Prostate gland (tissue), 2 donors: ENCODE data around the gene UPF1. TPM values are rescaled to one million over a fixed set of nuclear protein-coding genes. Genes with fewer than 3 reads are reported as not detected.

Source experiments
- DNase-seq: peaks from one replicate; pipeline ENCODE4 v3.0.0-alpha.2; 2019; ENCODE audit warnings: low spot score
- H3K27ac ChIP-seq, 2 donors: fragments of 200-600 bp; sonication (generic); 2 replicates each; pipeline ENCODE4 v1.5.1; 2017 to 2019
- H3K27me3 ChIP-seq: fragments of 200-600 bp; sonication (generic); replicated peaks from 2 replicates; pipeline ENCODE4 v1.5.1; 2019; ENCODE audit not compliant: insufficient read depth
- H3K36me3 ChIP-seq, 2 donors: fragments of 200-600 bp; sonication (generic); 1 replicate in 1 of 2; 2 replicates in 1 of 2; pipeline versions ENCODE4 v1.5.1 to v1.8.1; 2017 to 2019
- H3K4me1 ChIP-seq: fragments of 200-600 bp; sonication (generic); replicated peaks from 2 replicates; pipeline ENCODE4 v1.5.1; 2019
- H3K4me3 ChIP-seq, 2 donors: fragments of 200-600 bp; sonication (generic); 2 replicates each; pipeline ENCODE4 v1.5.1; 2017 to 2019
- H3K9me3 ChIP-seq: fragments of 200-600 bp; sonication (generic); 2 replicates; pipeline ENCODE4 v1.5.1; 2017
- POLR2A ChIP-seq: fragments of 450-650 bp; IDR thresholded peaks from one replicate; pipeline ENCODE4 v1.6.1; 2016; ENCODE audit warnings: antibody characterized with exemption, mild to moderate bottlenecking
- POLR2AphosphoS5 ChIP-seq: sonication (generic); formaldehyde crosslinking; IDR thresholded peaks from one replicate; pipeline ENCODE4 v1.6.1; 2017; ENCODE audit warnings: antibody characterized with exemption
- WGBS: methylation state at CpG from one replicate; pipeline ENCODE4 v1.1.5; 2018; 5-methylcytosine and 5-hydroxymethylcytosine counted together
- intact Hi-C: fragments of 100-400 bp; cut with DNase I; formaldehyde crosslinking; loops from one replicate; pipeline ENCODE4 v1.14.2; 2022
- total RNA-seq, 2 donors: library from RNA; depleted of rRNA; stranded (reverse); fragments of >200 nt; gene quantifications; one replicate each; pipeline ENCODE4 v1.1.0, GENCODE V29; 2016
- TF ChIP-seq, protein P1 (sequence below), 4 experiments: fragments of 200-600 bp in 2 of 4; fragments of 450-650 bp in 2 of 4; sonication (generic) in 2 of 4; IDR thresholded peaks; 1 replicate in 3 of 4; 2 replicates in 1 of 4; pipeline ENCODE4 v1.5.1; 2016 to 2019; ENCODE audit warnings: antibody characterized with exemption in 4 of 4, mild to moderate bottlenecking in 2 of 4, moderate library complexity in 2 of 4

Gene UPF1
- total RNA-seq, 2 donors from 2014 or later: 105 to 171 TPM

DNA sequence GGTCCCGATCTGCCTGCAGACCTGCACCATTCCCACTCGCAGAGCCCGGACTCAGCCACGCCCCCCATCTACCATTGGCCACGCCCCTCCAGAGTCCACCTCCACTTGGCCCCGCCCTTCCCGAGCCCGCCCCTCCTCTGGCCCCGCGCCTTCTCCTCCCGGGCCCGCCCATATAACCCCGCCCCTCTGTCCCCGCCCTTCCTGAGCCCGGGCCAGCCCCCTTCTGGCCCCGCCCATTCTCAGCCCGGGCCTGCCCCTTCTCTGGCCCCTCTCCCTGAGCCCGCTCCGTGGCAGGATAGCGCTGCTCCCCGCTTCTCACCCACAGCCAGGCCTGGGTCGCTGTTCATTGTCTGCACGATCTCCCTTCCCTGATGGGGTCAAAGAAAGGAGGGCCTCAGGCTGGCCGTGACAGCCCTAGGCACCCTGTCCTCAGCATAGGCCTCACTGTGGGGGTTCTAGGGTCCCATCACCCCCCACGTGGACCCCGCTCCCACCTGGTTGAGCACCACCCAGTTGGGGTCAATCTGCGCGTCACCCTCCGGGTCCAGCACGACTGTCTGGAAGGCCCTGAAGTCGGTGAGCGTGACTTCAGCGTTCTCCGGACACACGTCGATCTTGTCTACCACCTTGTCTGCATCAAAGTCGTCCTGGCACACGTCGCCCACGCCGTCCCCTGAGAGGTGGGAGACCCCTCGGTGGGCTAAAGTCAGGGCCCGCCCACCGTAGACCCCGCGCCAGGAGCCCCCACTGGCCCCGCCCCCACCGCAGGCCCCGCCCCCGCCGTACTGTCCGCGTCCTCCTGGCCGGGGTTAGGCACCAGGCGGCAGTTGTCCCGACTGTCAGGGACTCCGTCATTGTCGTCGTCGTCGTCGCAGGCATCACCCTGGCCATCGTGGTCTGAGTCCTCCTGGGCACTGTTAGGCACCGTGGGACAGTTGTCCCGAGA, 46.3 kb upstream of the UPF1 start:
- no peaks in the 10 kb centered on the region for H3K4me1 ChIP-seq
- 14% methylated on average over 46 of the region's 65 CpGs for WGBS
- TF ChIP-seq POLR2A: no peak
- TF ChIP-seq POLR2AphosphoS5: no peak
- TF ChIP-seq, protein P1, sequence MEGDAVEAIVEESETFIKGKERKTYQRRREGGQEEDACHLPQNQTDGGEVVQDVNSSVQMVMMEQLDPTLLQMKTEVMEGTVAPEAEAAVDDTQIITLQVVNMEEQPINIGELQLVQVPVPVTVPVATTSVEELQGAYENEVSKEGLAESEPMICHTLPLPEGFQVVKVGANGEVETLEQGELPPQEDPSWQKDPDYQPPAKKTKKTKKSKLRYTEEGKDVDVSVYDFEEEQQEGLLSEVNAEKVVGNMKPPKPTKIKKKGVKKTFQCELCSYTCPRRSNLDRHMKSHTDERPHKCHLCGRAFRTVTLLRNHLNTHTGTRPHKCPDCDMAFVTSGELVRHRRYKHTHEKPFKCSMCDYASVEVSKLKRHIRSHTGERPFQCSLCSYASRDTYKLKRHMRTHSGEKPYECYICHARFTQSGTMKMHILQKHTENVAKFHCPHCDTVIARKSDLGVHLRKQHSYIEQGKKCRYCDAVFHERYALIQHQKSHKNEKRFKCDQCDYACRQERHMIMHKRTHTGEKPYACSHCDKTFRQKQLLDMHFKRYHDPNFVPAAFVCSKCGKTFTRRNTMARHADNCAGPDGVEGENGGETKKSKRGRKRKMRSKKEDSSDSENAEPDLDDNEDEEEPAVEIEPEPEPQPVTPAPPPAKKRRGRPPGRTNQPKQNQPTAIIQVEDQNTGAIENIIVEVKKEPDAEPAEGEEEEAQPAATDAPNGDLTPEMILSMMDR (IDR thresholded peaks at IDR 0.05): no peak

DNA sequence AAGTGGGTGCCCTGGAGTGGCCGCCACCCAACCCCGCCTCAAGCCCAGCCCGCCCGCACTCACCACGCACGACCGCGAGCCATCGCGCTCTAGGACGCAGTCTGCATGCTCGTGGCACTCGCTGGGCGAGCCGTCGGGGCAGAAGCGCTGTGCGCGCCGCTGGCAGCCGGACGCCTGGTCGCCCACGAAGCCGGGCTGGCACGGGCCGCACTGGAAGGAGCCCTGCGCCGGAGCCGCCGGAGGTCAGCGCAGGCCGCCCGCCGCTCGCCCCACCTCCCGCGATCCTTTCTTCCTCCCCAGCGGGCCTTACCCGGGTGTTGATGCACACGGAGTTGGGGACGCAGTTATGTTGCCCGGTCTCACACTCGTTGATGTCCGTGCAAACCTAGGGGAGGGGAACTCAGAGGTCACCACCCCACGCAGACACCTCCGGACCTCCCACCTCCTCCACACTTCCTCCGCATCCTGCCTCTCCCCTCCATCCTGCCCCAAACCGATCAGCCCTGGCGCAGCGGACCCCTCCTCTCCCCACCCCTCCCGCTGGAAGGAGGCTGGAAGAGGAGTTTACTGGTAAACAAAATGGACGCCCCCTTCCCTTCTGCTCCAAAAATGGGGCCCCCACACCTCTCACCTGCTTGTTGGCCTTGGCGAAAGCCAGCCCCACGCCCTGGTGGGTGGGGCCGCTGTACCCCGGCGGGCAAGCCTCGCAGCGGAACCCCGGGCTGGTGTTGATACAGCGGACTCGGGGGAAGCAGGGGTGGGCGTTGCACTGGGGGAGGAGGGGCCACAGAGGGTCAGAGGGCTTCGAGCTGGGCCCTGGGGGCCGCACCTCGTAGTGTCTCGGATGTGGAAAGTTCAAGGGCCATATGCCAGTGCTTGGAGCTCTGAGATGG, 43.0 kb upstream of the UPF1 start:
- intact Hi-C loops: no loop called here
- WGBS: 2% methylated on average over 54 of the region's 68 CpGs
- Histone ChIP-seq H3K36me3 (no peaks in the 10 kb centered on the region), H3K27ac (no peak overlapping the region), H3K4me3 (no peak overlapping the region), H3K27me3 (peaks cover 32% of the 10 kb centered on the region), H3K4me1 (no peaks in the 10 kb centered on the region), H3K9me3 (no peaks in the 10 kb centered on the region)
- no peak for DNase-seq
- TF ChIP-seq, protein P1 (IDR thresholded peaks at IDR 0.05): no peak
- no peak for TF ChIP-seq POLR2AphosphoS5
- no peak for TF ChIP-seq POLR2A

More for the DNA sequence above, 46.3 kb upstream of the UPF1 start:
- Histone ChIP-seq H3K4me3 (no peak overlapping the region), H3K27ac (no peak overlapping the region), H3K36me3 (no peaks in the 10 kb centered on the region), H3K9me3 (no peaks in the 10 kb centered on the region), H3K27me3 (peaks cover 27% of the 10 kb centered on the region)
- peak; percentile 40 for DNase-seq
- intact Hi-C loops: no loop called here

DNA sequence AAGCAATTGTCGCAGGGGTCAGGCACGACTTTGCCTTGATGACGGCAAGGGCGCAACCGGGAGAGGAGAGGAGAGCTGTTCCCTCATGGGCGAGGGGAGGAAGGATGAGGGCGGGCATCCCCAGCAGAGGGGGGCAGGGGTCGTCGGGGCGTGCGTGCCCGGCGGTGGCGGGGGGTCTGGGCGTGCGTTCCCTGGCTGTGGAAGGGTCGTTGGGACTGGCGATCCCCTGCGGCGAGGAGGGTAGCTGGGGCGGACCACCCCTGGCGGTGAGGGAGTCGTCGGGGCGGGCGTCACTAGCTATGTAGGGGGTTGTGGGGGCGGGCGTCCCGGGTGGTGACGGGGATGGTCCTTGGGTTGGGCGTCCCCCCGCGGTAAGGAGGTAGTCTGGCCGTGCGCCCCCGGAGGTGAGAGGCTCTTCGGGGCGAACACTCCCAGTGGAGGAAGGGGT, 42.3 kb upstream of the UPF1 start:
- Histone ChIP-seq H3K27ac (no peak overlapping the region), H3K4me3 (peak overlapping the region in 1 of 2 donors; percentile 8), H3K4me1 (no peaks in the 10 kb centered on the region), H3K9me3 (no peaks in the 10 kb centered on the region), H3K36me3 (no peaks in the 10 kb centered on the region), H3K27me3 (peaks cover 32% of the 10 kb centered on the region)
- 4% methylated on average over 34 of the region's 38 CpGs for WGBS
- TF ChIP-seq POLR2A: no peak
- TF ChIP-seq, protein P1 (IDR thresholded peaks at IDR 0.05): no peak
- no peak for TF ChIP-seq POLR2AphosphoS5
- no peak for DNase-seq
- intact Hi-C loops: no loop called here

DNA sequence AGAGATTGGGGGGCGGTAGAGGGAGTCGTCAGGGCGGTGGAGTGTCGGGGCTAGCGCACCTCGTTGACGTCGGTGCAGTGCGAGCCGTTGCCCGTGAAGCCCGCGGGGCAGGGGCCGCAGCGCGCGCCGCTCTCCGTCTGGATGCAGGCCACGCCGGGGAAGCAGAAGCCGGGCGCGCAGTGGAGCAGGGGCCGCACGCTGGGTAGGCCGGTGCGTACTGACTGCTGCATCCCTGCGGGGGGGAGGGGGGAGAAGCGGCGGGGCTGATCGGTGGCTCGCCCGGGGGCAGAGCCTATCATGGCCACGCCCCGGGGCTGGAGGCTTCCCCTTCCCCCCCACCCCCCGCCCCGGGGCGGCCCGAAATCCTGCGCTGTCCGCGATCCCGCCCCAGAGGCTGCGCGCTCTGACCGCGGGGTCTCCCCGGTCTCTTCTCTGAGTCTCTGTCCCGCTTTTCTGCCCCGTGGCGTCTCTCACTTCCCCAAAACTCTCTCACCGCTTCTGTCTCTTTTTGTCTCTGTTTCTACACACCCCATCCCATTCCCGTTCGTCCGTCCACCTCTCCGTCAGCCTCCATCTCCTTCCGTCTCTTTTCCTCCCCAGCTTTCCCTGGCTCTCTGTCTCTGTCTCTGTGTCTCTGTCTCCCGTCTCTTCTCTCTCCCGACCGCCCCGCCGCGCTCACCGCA, 41.7 kb upstream of the UPF1 start:
- H3K4me3 ChIP-seq: peak overlapping the region; percentile 5 to 8
- intact Hi-C loops: no loop called here
- TF ChIP-seq POLR2AphosphoS5 (no peak), POLR2A (no peak)
- TF ChIP-seq, protein P1 (IDR thresholded peaks at IDR 0.05): no peak
- no peak for DNase-seq
- WGBS: 2% methylated on average over 65 of the region's 65 CpGs
- no peaks in the 10 kb centered on the region for H3K4me1 ChIP-seq
- no peak overlapping the region for H3K27ac ChIP-seq
- H3K9me3 ChIP-seq: no peaks in the 10 kb centered on the region
- H3K27me3 ChIP-seq: peaks cover 32% of the 10 kb centered on the region
- no peaks in the 10 kb centered on the region for H3K36me3 ChIP-seq
